Measurements from ENCODE around the gene NDUFS7.

The NDUFS7 gene

DNA sequence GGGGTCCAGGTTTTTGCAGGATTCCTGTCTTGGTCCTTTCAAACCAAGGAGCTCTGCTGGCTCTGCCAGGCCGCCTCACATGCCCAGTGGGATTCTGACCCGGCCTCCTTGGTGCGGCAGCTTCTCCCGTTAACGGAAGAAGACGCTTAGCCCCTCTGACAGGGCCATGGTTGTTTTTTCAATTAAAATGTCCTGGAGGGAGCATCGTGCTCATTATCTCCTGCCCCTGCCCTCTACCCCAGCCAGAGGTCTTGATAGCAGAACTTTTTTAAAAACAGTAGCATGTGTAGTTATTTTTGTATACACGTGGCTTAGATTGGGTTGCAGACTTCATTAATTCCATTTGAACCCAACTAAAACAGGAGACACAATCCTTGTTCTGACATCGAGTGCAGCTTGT, 43.0 kb downstream of the NDUFS7 start:
- FAIRE-seq (no peak), DNase-seq (ENCODE audit: insufficient read length, low spot score) (no peak)
- no peak for TF ChIP-seq POLR2A (IDR thresholded peaks at IDR 0.05; ENCODE audit: low read depth, low read length)

DNA sequence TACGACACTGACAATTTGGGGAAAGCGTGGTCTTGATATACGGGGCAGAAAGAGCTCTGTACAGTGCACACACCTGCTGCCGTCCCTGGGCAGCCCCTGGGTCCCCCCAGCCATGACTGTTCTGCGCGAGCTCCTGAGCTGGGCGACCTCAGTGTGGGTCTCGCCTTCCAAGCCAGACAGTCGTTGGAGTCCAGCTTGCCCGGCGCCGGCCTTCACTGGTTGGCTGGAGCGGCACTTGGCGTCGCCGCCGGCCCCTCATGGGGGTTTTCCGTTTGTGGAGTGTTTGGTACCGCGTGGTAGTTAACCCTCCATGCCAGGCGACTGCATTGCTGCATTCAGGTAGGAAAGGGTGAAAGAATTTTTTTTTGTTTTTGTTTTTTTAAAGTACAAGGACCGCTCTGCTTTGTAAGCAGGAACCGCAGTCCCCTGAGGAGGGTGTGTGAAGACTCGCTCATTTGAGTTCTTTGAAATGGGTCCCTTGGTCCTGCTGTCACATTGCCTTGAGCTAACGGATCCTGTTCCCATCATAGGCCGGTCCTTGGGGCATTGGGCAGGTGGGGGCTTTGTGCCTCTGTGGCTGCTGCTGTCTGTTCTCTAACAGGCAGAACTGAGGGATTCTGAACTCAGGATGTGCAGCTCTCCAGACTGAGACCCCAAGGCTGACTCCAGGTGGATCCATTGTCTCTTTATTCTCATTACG, 43.7 kb downstream of the NDUFS7 start:
- TF ChIP-seq POLR2A (IDR thresholded peaks at IDR 0.05; ENCODE audit: low read depth, low read length): no peak
- DNase-seq (ENCODE audit: insufficient read length, low spot score) (no peak), FAIRE-seq (no peak)

DNA sequence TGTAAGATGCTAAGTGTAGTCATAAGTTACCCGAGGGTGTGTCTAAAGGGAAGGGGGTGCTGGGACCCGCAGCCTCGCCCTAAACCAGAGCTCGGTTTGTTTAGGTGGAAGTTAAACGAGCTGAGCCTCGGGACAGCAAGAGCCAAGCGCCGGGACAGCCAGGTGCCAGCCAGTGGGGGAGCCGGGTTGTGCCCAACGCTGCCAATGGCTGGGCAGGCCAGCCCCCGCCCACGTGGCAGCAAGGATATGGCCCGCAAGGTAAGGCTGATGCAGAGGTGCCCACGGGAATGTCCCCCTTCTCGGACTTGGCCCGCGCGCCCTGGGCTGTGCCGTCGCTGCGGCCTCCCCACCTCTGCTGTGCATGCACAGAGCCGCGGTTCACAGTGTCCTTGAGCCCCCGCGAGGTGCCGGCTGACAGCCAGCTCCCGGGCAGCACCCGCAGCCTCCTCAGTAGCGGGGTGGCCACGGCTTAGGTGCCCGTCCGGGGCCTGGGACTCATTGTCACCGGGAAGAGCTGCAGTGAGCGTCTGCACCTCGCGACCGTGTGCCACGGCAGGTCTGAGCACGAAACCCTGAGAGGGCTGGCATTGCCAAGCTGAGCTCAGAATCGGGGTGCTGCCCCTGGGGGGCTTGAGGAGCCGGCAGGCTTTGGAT, 45.2 kb downstream of the NDUFS7 start:
- no peak for TF ChIP-seq POLR2A (IDR thresholded peaks at IDR 0.05; ENCODE audit: low read depth, low read length)
- DNase-seq (ENCODE audit: insufficient read length, low spot score): no peak
- no peak for FAIRE-seq

DNA sequence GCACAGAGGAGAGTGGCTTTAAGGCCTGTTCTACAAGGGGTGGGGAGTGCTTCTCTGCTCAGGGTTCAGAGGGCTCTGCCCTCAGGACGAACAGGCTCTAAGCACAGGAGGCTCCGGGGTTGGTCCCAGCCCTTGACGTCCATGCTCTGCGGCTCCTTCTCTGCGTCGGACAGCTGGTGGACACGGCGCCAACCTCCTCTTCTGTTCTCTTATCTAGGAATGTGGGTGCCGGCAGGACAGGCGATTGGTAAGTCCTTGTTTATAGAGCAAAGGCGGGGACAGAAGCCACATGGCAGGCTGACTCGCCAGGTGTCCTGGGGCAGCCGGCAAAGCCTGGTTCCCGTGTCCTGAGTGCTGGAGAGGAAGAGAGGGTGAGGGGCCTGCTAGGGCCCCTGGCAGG, 46.0 kb downstream of the NDUFS7 start:
- no peak for DNase-seq (ENCODE audit: insufficient read length, low spot score)
- TF ChIP-seq POLR2A (IDR thresholded peaks at IDR 0.05; ENCODE audit: low read depth, low read length): no peak
- FAIRE-seq: no peak

DNA sequence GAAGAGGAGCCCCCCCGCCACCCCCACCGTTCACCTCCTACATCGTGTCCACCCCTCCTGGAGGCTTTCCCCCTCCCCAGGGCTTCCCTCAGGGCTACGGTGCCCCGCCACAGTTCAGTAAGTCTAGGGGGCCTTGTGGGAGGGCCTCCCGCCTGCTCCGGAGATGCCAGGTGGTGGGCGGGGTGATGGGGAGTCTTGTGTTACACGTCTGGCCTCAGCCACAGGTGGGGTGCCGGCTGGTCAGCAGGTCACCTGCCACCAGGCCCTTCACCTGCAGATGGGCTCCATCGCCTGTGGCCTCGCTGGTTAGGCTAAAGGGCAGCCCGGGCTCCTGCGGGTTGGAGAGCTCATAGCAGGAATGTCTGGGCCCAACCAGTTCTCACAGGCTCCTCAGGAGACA, 46.5 kb downstream of the NDUFS7 start:
- DNase-seq (ENCODE audit: insufficient read length, low spot score) (no peak), FAIRE-seq (no peak)
- no peak for TF ChIP-seq POLR2A (IDR thresholded peaks at IDR 0.05; ENCODE audit: low read depth, low read length)

DNA sequence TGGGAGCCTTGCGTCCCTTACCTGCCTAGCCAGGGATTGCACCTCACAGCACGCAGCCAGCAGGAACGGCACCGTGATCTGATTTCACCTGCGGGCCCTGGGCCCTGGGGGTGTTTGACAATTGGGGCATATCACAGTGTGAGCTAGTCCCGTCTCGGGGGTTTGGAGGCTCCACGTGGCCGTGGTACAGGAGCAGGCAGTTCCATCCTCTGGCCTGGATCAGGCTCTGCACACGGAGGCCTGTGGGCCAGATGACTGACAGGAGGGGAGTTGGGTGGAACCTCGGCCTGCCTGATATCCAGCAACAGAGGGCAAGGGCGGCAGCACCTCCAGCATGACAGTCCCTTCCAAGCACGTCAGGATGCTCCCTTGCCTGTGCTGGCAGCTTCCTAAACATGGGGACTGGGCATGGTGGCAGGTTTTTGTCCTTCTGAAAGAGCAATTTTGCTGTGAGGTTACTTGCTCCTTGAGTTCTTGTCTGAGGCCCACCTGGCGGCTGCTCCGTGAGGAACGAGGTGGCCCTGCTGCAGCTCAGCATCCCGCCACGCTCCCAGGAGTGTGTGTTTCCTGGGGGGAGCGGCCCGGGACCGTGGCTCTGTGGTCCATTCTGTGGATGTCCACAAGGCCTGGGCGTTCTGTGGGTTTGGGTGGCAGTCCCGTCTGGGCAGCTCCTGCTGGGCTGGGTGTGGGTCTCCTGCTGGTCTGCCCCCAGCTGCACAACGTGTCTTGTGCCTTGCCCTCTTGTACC, 48.2 kb downstream of the NDUFS7 start:
- no peak for TF ChIP-seq POLR2A (IDR thresholded peaks at IDR 0.05; ENCODE audit: low read depth, low read length)
- FAIRE-seq (no peak), DNase-seq (ENCODE audit: insufficient read length, low spot score) (no peak)

DNA sequence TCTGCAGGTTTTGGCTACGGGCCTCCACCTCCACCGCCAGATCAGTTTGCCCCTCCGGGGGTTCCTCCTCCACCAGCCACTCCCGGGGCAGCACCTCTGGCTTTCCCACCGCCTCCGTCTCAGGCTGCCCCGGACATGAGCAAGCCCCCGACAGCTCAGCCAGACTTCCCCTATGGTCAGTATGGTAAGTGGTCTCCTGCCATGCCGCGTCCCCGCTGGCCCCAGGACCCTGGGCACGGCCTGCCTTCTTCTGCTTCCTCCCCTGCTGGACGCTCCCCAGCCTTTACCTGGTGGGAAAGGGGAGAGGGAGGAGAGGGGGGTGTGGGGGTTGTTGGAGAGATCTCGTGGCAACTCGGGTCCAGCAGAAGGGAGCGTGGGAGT, 48.8 kb downstream of the NDUFS7 start:
- no peak for DNase-seq (ENCODE audit: insufficient read length, low spot score)
- no peak for TF ChIP-seq POLR2A (IDR thresholded peaks at IDR 0.05; ENCODE audit: low read depth, low read length)
- no peak for FAIRE-seq

DNA sequence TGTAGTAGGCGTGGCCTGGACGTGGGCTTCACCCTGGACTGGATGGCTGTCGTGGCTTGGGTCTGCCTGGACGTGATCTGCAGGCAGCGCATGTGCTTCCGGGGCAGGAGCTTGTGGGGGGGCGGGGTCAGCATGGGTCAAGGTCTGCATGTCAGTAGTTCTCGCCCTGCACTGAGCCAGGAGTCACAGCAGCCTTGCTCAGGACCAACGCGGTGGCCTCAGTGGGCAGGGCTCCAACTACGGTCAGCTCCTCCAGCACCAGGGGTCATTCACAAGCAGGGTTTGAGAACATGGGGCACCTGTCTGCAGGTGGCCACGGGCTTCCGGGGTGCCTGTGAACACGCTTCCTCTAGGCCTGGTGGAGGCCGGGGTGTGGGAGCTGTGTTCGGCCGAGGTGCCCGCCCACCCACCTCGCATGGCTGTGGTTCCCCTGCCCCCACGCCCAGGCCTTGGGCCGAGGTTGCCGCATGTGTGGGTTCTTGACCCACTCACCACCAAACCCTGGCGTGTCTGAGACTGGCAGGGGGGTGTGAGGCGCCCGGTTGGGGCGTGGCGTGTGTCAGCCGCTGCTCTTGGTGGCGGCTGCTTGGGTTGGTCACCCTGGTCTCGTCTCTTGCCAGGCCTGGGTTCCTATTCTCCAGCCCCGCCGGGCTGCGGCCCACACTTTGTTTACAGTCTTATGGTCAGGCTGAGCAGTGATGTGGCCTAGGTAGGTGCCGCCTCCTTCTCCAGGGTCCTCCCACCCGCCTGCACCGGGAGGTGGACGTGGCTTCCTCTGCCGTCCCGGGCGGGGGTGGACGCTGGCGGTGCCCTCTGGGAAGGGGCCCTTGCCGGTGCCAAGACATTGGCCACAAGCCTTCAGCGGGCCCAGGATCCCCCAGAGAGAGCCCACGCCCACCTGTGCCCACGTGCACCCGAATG, 49.7 kb downstream of the NDUFS7 start:
- TF ChIP-seq POLR2A (IDR thresholded peaks at IDR 0.05; ENCODE audit: low read depth, low read length): no peak
- no peak for FAIRE-seq
- DNase-seq (ENCODE audit: insufficient read length, low spot score): no peak

DNA sequence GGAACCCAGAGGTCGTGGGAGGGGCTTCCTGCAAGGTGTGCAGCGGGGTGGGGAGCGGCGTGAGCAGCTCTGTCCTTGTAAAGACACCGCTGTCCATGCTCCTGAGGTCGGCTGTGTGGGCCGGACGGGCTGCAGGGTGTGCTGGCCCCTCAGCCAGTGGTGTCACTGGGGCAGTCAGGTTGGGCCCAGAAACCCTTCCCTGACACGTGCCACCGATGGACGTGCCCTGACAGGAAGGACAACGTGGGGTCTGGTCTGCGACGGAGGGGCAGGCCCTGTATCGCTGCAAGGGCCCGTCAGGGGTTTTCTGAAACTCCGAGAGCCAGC, 50.3 kb downstream of the NDUFS7 start:
- DNase-seq (ENCODE audit: insufficient read length, low spot score): no peak
- no peak for TF ChIP-seq POLR2A (IDR thresholded peaks at IDR 0.05; ENCODE audit: low read depth, low read length)
- no peak for FAIRE-seq

DNA sequence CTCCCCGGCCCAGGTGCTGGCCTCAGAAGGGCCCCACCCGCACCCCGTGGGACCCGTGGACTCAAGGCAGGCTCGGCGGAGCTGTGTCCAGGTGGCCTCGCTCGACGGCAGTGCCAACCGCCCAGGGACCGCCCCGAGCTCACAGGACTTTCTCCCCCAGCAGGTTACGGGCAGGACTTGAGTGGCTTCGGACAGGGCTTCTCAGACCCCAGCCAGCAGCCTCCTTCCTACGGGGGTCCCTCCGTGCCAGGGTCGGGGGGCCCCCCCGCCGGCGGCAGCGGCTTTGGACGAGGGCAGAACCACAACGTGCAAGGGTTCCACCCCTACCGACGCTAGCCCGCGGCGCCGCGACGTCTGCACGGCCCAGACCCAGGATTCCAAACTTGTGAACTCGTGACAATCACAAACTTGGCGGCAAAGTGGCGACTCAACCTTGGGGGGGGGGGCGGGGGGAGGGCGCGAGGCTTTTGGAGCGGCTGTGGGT, 50.9 kb downstream of the NDUFS7 start:
- no peak for TF ChIP-seq POLR2A (IDR thresholded peaks at IDR 0.05; ENCODE audit: low read depth, low read length)
- FAIRE-seq (no peak), DNase-seq (ENCODE audit: insufficient read length, low spot score) (no peak)

DNA sequence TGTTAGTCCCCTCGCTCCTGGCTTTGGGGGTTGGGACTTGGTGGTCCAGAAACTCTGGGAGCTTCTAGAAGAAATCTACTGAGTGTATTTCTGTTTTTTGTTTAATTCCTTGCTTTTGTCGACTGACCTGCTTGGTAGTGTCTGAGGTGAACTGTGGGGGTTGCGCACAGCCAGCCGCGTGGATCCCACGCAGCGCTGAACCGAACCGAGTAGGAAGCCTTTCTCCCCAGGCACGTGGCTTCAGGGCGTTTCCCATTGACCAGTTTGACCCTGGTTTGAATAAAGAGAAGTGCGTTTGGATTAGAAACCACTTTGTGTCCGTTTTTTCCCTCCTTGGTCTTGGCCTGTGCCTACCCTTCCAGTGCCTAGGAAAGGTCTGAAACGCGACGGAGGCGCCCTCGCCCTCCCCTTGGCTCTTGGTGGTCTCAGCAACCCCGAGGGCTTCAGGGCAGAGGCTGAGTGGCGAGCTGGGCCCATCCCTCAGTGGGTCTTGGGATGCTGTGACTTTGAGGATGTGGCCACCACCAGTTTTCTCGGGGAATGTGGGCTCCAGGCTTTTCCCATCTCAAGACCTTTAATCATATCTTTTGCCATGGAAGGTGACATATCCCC, 51.8 kb downstream of the NDUFS7 start:
- no peak for FAIRE-seq
- TF ChIP-seq POLR2A (IDR thresholded peaks at IDR 0.05; ENCODE audit: low read depth, low read length): no peak
- no peak for DNase-seq (ENCODE audit: insufficient read length, low spot score)

DNA sequence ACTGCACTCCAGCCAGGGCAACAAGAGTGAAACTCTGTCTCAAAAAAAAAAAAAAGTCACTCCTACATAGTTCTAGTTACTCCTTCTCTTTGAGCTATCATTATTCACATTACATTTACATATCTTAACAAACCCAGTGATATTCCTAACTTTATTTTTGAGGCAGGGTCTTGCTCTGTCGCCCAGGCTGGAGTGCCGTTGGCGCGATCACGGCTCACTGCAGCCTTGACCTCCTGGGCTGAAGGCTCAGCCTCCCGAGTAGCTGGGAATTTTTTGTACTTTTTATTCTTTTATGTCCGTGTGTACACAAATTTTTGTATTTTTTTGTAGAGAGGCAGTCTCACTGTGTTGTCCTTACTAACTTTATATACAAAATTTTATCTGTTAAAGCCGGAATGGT, 53.9 kb downstream of the NDUFS7 start:
- DNase-seq (ENCODE audit: insufficient read length, low spot score) (no peak), FAIRE-seq (no peak)
- no peak for TF ChIP-seq POLR2A (IDR thresholded peaks at IDR 0.05; ENCODE audit: low read depth, low read length)
